Fibroblast of the aortic adventitia (primary cell): ENCODE results near the gene SLC13A4. TPM values are rescaled to one million over a fixed set of nuclear protein-coding genes. Genes with fewer than 3 reads are reported as not detected.

Experiments used
- DNase-seq: peaks from one replicate; pipeline ENCODE4 v3.0.0-alpha.2; 2010; ENCODE audit warnings: low read depth
- H3K4me3 ChIP-seq: 2 replicates; pipeline ENCODE4 v1.5.1; 2011; ENCODE audit warnings: low read depth, mild to moderate bottlenecking, control low read depth, low read length, moderate library complexity
- total RNA-seq: library from RNA; depleted of rRNA; stranded (reverse); fragments of >200 nt; gene quantifications from 2 replicates; pipeline ENCODE4 v1.2.3, GENCODE V29; 2012; ENCODE audit warnings: low replicate concordance
- TF ChIP-seq, protein P1 (sequence below): IDR thresholded peaks from 2 replicates; pipeline ENCODE4 v1.5.1; 2011; ENCODE audit warnings: mild to moderate bottlenecking, low read length, control low read depth, inconsistent platforms; ENCODE audit not compliant: insufficient read depth

Gene SLC13A4
- total RNA-seq, 1 donor, result 0.99 TPM

- DNase-seq, result no peak
- TF ChIP-seq, protein P1, sequence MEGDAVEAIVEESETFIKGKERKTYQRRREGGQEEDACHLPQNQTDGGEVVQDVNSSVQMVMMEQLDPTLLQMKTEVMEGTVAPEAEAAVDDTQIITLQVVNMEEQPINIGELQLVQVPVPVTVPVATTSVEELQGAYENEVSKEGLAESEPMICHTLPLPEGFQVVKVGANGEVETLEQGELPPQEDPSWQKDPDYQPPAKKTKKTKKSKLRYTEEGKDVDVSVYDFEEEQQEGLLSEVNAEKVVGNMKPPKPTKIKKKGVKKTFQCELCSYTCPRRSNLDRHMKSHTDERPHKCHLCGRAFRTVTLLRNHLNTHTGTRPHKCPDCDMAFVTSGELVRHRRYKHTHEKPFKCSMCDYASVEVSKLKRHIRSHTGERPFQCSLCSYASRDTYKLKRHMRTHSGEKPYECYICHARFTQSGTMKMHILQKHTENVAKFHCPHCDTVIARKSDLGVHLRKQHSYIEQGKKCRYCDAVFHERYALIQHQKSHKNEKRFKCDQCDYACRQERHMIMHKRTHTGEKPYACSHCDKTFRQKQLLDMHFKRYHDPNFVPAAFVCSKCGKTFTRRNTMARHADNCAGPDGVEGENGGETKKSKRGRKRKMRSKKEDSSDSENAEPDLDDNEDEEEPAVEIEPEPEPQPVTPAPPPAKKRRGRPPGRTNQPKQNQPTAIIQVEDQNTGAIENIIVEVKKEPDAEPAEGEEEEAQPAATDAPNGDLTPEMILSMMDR, result no peak
- H3K4me3 ChIP-seq, result no peak overlapping the region
These were observed 61.1 kb downstream of the SLC13A4 start for GRCh38 chr7:135666846-135667245.

DNA sequence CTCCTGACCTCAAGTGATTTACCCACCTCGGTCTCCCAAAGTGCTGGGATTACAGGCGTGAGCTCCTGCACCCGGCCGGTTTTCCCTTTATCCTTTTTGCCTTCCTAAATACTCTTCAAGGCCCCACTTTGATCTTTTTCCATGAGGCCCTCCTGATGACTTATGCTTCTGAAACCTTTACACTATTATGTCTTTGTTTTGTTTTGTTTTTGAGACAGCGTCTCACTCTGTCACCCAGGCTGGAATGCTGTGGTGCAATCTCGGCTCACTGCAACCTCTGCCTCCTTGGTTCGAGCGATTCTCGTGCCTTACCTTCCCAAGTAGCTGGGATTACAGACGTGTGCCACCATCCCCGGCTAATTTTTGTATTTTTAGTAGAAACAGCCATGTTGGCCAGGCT lies 61.8 kb downstream of the SLC13A4 start:
- TF ChIP-seq, protein P1, result no peak
- no peak for DNase-seq
- H3K4me3 ChIP-seq, result no peak overlapping the region

- no peak for DNase-seq
- TF ChIP-seq, protein P1, result no peak
- H3K4me3 ChIP-seq, result no peak overlapping the region
These were observed 62.9 kb downstream of the SLC13A4 start for GRCh38 chr7:135665042-135665441.

- TF ChIP-seq, protein P1, result no peak
- peak overlapping the region; percentile 93 for H3K4me3 ChIP-seq
- DNase-seq, result peak; percentile 49
These were observed 63.9 kb downstream of the SLC13A4 start for GRCh38 chr7:135664046-135664589.

DNA sequence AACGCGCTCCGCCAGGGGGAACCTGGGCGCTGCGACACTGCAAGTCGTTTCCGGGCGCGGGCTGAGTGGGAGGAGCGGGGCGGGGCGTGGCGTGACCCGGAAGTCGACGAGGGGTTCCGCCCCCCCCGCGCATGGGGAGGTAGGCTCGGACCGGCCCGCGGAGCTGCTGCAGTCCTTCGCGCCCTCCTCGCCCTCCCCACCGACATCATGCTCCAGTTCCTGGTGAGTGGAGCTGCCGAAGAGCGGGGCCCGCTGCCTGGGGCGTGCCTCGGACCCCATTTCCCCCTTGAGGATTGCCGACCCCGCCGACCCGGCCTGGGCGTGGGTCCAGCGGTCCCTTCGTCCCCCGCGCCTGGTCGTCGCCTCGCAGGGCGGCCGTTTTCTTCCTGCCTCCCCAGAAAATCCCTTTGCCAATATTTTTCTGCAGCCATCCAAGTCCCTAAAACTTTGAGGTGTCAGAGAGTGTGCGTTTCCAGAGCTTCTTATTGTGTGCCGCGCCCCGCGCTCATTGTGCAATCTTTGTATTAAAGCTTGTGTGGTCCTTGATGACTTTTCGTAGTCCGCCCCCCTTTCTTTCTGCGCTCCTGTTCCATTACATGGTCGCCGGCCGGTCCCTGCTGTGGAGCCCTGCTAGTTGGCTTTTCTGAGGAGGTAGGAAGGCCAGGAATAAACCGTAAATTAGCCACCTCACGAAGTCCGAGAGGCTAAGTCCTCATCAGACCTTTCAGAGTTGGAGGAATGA lies 65.4 kb downstream of the SLC13A4 start, which contains the start of gene STMP1:
STMP1 (plus strand) TSS at position 142 of the 742 bp plus-strand sequence.
- TF ChIP-seq, protein P1, result peak; percentile 74
- H3K4me3 ChIP-seq, result peak within 1 kb of the TSS; percentile 93
- peak; percentile 93 for DNase-seq

GRCh38 chr7:135662123-135662372 lies 65.9 kb downstream of the SLC13A4 start:
- TF ChIP-seq, protein P1, result no peak
- H3K4me3 ChIP-seq, result peak overlapping the region; percentile 66
- DNase-seq, result no peak
